GM23338 (cell line): Measurements from ENCODE around the gene PML.

Experiments used
- EZH2 ChIP-seq: fragments of 200-600 bp; sonication (generic); IDR thresholded peaks from one replicate; pipeline ENCODE4 v1.8.0; 2017; ENCODE audit warnings: antibody characterized with exemption, mild to moderate bottlenecking, low read depth; ENCODE audit not compliant: unreplicated experiment
- EZH2phosphoT487 ChIP-seq: fragments of 200-600 bp; sonication (generic); IDR thresholded peaks from one replicate; pipeline ENCODE4 v1.8.1; 2018; ENCODE audit warnings: antibody characterized with exemption; ENCODE audit not compliant: unreplicated experiment
- TF ChIP-seq, protein P1 (sequence below), 2 experiments: fragments of 200-600 bp in 1 of 2; sonication (generic) in 1 of 2; conservative IDR thresholded peaks; 2 replicates each; pipeline versions ENCODE4 v1.5.1 to v1.6.1; 2016 to 2017; ENCODE audit warnings: antibody characterized with exemption in 2 of 2, low read depth in 2 of 2, mild to moderate bottlenecking in 2 of 2, moderate library complexity in 1 of 2
- TF ChIP-seq, protein P2 (sequence below): IDR thresholded peaks from one replicate; pipeline ENCODE4 v1.6.1; 2018; ENCODE audit warnings: antibody characterized with exemption; ENCODE audit not compliant: unreplicated experiment

DNA sequence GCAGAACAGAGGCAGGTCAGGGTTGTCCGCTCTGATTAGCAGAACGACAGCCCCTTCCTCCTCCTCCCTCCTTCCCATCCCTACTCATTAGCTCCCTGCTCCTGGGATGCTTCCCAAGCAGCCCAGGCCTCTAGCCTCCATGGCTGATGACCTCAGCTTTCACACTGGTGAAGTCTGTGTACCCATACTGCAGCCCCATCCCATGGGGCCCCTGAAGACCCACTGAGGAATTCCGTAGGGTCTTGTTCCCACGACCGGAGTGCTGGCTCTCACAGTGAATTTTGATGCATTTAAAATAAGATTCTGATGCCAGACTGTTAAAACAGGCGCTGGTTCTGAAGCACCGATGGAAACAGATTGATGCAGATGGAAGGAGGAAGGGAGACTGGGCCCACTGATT lies 51.8 kb downstream of the PML start:
- TF ChIP-seq, protein P1, sequence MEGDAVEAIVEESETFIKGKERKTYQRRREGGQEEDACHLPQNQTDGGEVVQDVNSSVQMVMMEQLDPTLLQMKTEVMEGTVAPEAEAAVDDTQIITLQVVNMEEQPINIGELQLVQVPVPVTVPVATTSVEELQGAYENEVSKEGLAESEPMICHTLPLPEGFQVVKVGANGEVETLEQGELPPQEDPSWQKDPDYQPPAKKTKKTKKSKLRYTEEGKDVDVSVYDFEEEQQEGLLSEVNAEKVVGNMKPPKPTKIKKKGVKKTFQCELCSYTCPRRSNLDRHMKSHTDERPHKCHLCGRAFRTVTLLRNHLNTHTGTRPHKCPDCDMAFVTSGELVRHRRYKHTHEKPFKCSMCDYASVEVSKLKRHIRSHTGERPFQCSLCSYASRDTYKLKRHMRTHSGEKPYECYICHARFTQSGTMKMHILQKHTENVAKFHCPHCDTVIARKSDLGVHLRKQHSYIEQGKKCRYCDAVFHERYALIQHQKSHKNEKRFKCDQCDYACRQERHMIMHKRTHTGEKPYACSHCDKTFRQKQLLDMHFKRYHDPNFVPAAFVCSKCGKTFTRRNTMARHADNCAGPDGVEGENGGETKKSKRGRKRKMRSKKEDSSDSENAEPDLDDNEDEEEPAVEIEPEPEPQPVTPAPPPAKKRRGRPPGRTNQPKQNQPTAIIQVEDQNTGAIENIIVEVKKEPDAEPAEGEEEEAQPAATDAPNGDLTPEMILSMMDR (conservative IDR thresholded peaks at IDR 0.05; ENCODE audit: low read depth in 2 of 2), result no peak
- no peak for TF ChIP-seq EZH2
- no peak for TF ChIP-seq EZH2phosphoT487
- TF ChIP-seq, protein P2, sequence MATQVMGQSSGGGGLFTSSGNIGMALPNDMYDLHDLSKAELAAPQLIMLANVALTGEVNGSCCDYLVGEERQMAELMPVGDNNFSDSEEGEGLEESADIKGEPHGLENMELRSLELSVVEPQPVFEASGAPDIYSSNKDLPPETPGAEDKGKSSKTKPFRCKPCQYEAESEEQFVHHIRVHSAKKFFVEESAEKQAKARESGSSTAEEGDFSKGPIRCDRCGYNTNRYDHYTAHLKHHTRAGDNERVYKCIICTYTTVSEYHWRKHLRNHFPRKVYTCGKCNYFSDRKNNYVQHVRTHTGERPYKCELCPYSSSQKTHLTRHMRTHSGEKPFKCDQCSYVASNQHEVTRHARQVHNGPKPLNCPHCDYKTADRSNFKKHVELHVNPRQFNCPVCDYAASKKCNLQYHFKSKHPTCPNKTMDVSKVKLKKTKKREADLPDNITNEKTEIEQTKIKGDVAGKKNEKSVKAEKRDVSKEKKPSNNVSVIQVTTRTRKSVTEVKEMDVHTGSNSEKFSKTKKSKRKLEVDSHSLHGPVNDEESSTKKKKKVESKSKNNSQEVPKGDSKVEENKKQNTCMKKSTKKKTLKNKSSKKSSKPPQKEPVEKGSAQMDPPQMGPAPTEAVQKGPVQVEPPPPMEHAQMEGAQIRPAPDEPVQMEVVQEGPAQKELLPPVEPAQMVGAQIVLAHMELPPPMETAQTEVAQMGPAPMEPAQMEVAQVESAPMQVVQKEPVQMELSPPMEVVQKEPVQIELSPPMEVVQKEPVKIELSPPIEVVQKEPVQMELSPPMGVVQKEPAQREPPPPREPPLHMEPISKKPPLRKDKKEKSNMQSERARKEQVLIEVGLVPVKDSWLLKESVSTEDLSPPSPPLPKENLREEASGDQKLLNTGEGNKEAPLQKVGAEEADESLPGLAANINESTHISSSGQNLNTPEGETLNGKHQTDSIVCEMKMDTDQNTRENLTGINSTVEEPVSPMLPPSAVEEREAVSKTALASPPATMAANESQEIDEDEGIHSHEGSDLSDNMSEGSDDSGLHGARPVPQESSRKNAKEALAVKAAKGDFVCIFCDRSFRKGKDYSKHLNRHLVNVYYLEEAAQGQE, result no peak
